Measurements from ENCODE around the gene SLC37A1.

SLC37A1 gene

GRCh38 chr21:42566524-42567213, 53.0 kb downstream of the SLC37A1 start:
- TF ChIP-seq, protein P1, sequence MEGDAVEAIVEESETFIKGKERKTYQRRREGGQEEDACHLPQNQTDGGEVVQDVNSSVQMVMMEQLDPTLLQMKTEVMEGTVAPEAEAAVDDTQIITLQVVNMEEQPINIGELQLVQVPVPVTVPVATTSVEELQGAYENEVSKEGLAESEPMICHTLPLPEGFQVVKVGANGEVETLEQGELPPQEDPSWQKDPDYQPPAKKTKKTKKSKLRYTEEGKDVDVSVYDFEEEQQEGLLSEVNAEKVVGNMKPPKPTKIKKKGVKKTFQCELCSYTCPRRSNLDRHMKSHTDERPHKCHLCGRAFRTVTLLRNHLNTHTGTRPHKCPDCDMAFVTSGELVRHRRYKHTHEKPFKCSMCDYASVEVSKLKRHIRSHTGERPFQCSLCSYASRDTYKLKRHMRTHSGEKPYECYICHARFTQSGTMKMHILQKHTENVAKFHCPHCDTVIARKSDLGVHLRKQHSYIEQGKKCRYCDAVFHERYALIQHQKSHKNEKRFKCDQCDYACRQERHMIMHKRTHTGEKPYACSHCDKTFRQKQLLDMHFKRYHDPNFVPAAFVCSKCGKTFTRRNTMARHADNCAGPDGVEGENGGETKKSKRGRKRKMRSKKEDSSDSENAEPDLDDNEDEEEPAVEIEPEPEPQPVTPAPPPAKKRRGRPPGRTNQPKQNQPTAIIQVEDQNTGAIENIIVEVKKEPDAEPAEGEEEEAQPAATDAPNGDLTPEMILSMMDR (IDR thresholded peaks at IDR 0.05): no peak

DNA sequence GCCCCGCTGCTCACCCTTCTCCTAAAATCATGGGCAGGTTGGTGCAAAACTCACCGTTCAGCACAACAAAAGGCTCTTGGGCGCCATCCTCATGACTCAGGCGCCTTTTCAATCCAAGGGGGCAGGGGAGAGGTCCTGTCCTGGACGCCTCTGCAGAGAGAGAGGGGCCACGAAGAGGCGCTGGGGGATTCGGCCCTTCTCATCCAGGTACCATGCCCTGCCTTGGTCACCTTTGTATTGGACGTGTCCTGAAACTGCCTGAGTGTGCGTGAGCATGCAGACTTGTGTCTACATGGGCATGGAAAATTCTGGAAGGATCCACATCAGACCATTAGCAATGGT, 53.5 kb downstream of the SLC37A1 start:
- TF ChIP-seq, protein P1 (IDR thresholded peaks at IDR 0.05): no peak

- TF ChIP-seq, protein P1 (IDR thresholded peaks at IDR 0.05): no peak
Observed at GRCh38 chr21:42567861-42568260, 54.2 kb downstream of the SLC37A1 start.

DNA sequence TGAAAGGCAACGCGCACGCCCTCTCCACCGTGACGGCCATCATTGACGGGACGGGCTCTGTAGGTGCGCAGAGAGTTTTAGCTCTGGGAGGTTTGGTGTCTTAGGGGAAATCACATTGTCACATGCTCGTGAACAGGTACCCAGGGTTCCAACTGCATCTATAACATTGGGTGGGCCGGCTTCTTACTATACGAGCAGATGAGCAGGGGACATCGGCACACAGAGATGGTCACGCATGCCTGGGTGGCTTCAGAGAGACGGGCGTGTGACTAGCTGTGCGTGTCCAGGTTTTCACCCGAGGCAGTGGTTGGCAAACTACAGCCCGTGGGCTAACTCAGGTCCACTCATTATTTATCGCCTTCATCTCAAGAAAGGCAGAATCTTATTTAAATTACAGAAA, 54.7 kb downstream of the SLC37A1 start:
- TF ChIP-seq, protein P1 (IDR thresholded peaks at IDR 0.05): no peak

GRCh38 chr21:42568866-42569731, 55.4 kb downstream of the SLC37A1 start:
- TF ChIP-seq, protein P1 (IDR thresholded peaks at IDR 0.05): no peak

DNA sequence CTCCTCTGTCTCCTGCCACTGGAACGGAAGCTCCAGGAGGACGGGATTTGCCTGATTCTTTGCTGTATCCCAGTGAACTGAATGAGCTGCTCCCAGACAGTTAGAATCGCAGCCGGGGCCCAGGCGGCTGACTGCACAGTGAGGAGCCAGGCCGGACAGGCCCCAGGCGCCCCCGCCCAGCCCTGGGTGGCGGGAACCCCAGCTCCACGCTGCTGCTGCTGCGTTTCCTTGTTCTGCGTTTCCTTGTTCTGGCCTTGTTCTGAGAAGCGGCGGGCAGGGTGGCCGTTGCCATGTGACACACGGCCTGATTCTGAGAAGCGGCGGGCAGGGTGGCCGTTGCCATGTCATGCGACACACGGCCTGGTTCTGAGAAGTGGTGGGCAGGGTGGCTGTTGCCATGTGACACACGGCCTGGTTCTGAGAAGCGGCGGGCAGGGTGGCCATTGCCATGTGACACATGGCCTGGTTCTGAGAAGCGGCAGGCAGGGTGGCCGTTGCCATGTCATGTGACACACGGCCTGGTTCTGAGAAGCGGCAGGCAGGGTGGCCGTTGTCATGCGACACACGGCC, 56.2 kb downstream of the SLC37A1 start:
- TF ChIP-seq, protein P1 (IDR thresholded peaks at IDR 0.05): no peak

GRCh38 chr21:42570362-42570761, 56.7 kb downstream of the SLC37A1 start:
- TF ChIP-seq, protein P1 (IDR thresholded peaks at IDR 0.05): no peak
